GM21825 (cell line): ENCODE data around the gene HELZ.
"Not testable (repeated sequence)": the region's sequence is repeated elsewhere in the genome, so short reads cannot be mapped to it uniquely, and the experiment has no call there.

Source experiments
- ATAC-seq: cut with Tn5 transposase; IDR thresholded peaks from one replicate; pipeline ENCODE4 v1.9.1; 2021; ENCODE audit warnings: mild to moderate bottlenecking, moderate library complexity; ENCODE audit not compliant: unreplicated experiment

HELZ gene

GRCh38 chr17:67151717-67152116 is 93.3 kb downstream of the HELZ start:
- no peak for ATAC-seq

DNA sequence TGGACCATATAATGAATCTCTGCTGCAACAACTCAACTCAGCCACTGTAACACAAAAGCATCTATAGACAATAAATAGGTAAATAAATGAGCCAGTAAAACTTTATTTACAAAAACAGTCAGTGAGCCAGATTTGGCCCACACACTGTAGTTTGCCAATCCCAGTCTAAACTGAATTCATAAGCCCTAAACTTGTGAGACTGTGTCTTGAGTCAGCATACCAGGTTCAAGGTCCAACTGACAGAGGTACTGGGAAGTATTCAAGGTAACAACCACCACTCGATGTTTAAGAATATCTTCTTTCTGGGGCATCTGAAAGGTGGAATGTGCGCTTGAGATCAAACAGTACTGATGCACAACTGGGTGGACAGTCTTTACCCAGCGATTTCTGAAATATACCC is 94.2 kb downstream of the HELZ start:
- ATAC-seq, result no peak

DNA sequence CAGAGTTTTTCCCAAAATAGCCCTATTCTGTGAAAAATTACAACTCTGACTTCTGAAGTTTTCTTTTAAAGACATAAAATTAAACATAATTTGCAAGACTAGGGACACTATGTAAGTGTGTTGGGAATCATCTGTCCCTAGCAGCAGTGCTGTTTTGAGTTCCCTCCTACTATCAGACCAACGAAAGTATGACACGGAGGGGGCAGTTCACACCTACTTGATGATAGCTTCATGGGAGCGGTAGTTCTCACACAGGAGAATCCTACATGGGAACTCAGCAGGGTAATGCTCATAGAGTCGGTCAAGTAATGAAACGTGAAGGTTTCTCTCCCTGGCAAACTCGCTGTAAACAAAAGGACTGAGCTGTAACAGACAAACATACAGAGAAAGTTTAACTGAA is 96.6 kb downstream of the HELZ start:
- no peak for ATAC-seq

DNA sequence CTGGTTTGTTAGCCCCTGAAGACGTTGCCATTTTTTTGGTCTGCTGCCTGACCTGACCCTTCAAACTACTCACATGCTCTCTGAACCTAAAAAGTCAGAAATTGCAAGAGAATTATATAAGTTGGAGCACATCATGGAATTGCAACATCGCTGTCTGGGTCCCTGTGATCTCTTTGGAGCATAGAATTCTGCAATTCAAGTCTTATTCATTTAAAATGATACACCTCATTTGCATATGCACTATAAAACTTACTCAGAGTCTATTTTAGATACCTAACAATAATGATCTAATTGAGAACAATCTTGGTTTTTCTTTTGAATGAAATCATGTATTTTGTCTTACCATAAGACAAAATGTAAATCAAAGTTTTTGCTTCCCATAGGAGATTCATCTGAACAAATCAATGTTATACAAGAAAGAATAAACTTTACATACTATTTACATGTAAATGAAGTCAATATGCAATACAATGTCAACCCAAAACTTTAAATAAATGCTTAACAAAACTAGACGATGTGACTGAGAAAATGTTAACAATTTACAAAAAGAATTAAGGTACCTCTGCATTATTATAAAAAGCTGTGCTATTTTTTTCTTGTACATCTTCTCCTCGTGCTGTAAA is 99.7 kb downstream of the HELZ start:
- ATAC-seq, result no peak

GRCh38 chr17:67143318-67143717 is 101.7 kb downstream of the HELZ start:
- no peak for ATAC-seq

DNA sequence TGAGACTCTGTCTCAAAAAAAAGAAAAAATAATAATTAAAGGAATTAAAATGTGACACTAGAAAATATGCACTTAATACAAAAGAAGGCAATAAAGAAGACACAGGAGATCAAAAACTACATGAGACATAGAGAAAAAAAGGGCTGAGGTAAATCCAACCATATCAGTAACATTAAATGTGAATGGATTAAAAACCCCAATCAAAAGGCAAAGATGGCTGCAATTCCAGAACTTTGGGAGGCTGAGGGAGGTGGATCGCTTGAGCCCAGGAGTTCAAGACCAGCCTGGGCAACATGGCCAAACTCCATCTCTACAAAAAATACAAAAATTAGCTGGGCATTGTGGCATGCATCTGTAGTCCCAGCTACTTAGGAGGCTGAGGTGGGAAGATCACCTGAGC is 103.0 kb downstream of the HELZ start:
- not testable (repeated sequence) for ATAC-seq

- no peak for ATAC-seq
Observed at GRCh38 chr17:67139784-67140665, 105.0 kb downstream of the HELZ start.

GRCh38 chr17:67139289-67139688 is 105.7 kb downstream of the HELZ start:
- ATAC-seq, result no peak

GRCh38 chr17:67138392-67138791 is 106.6 kb downstream of the HELZ start:
- ATAC-seq, result no peak

GRCh38 chr17:67137860-67138259 is 107.1 kb downstream of the HELZ start:
- no peak for ATAC-seq

GRCh38 chr17:67137026-67137370 is 108.0 kb downstream of the HELZ start:
- ATAC-seq, result no peak

DNA sequence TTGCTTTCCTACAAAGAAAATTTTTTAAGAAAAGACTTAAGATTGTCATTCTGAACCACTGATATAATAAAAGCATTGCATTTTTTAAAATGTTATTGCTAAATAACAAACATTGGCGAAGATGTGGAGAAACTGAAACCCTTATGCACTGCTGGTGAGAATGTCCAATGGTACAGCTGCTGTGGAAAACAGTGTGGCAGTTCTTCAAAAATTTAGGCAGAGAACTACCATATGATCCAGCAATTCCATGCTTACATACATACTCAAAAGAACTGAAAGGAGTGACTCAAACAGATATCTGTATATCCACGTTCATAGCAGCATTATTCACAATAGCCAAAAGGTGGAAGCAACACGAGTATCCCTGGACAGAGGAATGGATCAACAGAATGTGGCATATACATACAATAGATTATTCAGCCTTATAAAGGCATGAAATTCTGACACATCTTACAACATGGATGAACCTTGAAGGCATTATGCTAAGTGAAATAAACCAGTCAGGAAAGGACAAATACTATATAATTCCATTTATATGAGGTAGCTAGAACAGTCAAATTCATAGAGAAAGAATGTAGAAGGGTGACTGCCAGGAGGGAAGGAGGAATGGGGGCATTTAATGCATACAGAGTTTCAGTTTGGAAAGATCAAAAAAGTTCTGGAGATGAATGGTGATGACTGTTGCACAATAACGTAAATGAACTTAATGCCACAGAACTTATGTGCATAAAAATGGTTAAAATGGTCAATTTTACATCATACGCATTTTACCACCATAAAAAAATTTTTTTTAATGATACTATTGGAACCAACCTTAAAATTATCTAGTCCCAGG is 108.6 kb downstream of the HELZ start:
- ATAC-seq, result no peak

GRCh38 chr17:67133161-67133560 is 111.8 kb downstream of the HELZ start:
- no peak for ATAC-seq

DNA sequence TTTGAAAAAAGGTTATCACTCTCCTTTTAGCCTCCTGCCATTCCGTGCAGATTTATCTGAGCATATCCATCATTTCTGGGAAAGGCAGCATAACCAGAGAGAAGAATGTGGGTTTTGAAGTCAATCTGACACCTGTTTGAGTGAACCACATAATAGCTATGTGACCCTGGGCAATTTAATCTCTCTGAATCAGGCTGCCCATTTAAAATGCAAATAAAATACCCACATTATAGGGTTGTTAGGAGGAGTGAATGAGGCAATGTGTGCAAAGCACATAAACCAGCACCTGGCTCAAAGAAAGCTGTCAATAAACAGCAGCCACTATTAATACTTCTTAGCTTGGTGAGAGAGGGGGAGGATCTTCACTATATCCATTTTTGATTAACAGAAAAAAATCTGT is 112.6 kb downstream of the HELZ start:
- ATAC-seq, result no peak

DNA sequence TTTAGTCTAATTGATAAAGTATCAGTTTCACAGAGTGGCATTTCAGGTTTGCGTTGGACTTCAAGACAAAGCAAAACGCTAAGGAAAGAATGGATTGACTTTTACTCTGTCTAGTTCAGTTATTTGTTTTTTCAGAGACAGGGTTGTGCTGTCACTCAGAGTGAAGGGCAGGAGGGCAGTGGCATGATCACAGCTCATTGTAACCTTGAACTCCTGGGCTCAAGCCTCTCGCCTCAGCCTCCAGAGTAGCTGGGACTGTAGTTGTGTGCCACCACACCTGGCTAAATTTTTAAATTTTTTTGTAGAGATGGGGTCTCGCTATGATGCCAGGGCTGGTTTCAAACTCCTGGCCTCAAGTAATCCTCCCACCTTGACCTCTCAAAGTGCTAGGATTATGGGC is 114.2 kb downstream of the HELZ start:
- no peak for ATAC-seq

GRCh38 chr17:67129283-67129682 is 115.7 kb downstream of the HELZ start:
- no peak for ATAC-seq

- no peak for ATAC-seq
Observed at GRCh38 chr17:67128700-67129099, 116.3 kb downstream of the HELZ start.

- ATAC-seq, result no peak
Observed at GRCh38 chr17:67127925-67128324, 117.1 kb downstream of the HELZ start.

- no peak for ATAC-seq
Observed at GRCh38 chr17:67126983-67127382, 118.0 kb downstream of the HELZ start.

DNA sequence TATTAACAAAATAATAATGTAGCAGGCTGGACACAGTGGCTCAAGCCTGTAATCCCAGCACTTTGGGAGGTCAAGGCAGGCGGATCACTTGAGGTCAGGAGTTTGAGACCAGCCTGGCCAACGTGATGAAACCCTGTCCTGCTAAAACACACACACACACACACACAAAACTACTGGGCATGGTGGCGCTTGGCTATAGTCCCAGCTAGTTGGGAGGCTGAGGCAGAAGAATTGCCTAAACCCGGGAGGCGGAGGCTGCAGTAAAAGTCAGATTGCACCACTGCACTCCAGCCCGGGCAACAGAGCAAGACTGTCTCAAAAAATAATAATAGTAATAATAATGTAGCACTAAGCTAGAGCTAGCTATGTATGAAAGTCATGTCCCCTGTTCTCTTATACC is 118.5 kb downstream of the HELZ start:
- ATAC-seq, result not testable (repeated sequence)

GRCh38 chr17:67125924-67126323 is 119.1 kb downstream of the HELZ start:
- no peak for ATAC-seq

- ATAC-seq, result no peak
Observed at GRCh38 chr17:67125417-67125816, 119.6 kb downstream of the HELZ start.
